H1 (cell line): ENCODE results near the gene CKAP5. TPM values are rescaled to one million over a fixed set of nuclear protein-coding genes. Genes with fewer than 3 reads are reported as not detected.

ENCODE experiments used
- CHD7 ChIP-seq: fragments of 300-600 bp; sonication (generic); IDR thresholded peaks from 2 replicates; pipeline ENCODE4 v1.7.1; 2012; ENCODE audit warnings: low read length, moderate library complexity, mild to moderate bottlenecking, inconsistent platforms; ENCODE audit not compliant: insufficient replicate concordance
- EGR1 ChIP-seq: IDR thresholded peaks from 2 replicates; pipeline ENCODE4 v1.6.1; 2011; ENCODE audit warnings: low read depth, low read length, borderline replicate concordance
- SIN3A ChIP-seq, 2 experiments: IDR thresholded peaks in 1 of 2; conservative IDR thresholded peaks in 1 of 2; 2 replicates each; pipeline ENCODE4 v1.6.1; 2011 to 2012; ENCODE audit warnings: low read length in 2 of 2, improper control_type of control experiment in 1 of 2, low read depth in 1 of 2, mild to moderate bottlenecking in 1 of 2
- polyA plus RNA-seq, 7 experiments: library from polyadenylated mRNA; depleted of rRNA in 3 of 7; stranded (reverse) in 5 of 7; unstranded in 2 of 7; fragments of >200 nt in 5 of 7; fragments of 200-250 nt in 2 of 7; gene quantifications; 1 replicate in 5 of 7; 2 replicates in 1 of 7; 4 replicates in 1 of 7; pipeline versions ENCODE4 v1.2.1 to v1.2.3, GENCODE V29; 2011 to 2013; ENCODE audit warnings: missing spikeins in 2 of 7, mixed read lengths in 2 of 7
- total RNA-seq: library from RNA; stranded (reverse); fragmentation: NEBNext Ultra II Directional; extraction: Animal tissue kit (Norgen Biotek cat#: 25700); gene quantifications from 2 replicates; pipeline ENCODE4 v1.2.1, GENCODE V29; 2021

Gene CKAP5
- total and polyA plus RNA-seq, 2 of the 8 experiments (the other 6 are each of a cell fraction or from before 2014, with no cell fraction given), result 64.8 to 185 TPM

GRCh38 chr11:46722566-46723358 is 123.3 kb downstream of the CKAP5 start (continued):
- TF ChIP-seq CHD7 (no peak), EGR1 (no peak), SIN3A (conservative IDR thresholded peaks at IDR 0.05 in 1 of 2, IDR thresholded peaks at IDR 0.05 in 1 of 2; ENCODE audit: low read depth in 1 of 2, low read length in 2 of 2) (no peak)
